ENCODE data around the gene RFX1.

The RFX1 gene

DNA sequence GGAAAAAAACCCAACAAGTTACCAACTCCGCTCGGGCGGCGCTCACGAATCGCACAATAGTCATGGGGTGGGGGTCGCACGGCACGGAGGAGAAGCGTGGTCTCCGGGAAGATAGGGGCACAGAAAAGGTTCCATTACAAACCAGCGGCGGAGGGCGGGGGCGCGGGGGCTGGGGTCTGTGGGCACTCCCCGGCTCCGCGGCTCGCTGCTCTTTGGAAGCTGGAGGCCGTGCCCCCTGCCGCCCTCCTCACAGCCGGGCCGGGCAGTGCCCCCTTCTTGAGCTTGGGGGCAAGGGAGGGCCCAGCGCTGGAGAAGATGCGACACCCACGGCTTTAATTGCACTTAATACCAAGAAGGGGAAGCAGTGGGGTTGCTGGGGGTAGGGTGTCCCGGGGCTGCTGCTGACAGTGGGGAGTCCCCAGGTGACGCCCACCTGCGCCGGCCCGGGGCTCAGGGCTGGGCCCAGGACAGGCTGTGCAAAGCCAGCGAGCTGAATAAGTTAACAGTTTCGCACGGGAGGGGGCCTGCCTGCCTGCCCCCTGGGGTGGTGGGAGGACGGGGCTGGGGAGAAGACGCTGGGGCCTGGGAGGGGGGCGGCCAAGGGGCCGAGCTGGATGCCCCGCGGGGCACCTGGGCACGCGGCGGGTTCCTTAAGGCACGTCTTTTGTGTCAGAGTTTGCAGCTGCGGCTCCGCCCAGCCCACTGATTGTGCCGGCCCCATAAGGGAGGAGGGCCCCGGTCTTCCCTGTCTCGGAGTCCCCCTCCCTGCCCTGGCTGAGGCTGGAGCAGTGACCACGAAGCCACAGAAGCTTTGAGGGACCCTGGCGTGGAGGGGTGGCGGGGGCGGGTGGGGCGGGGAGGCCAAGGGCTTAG, 44.1 kb downstream of the RFX1 start:
- DNase-seq (ENCODE audit: low read depth, low spot score), result peak; percentile 68

GRCh38 chr19:13960863-13961784, 45.0 kb downstream of the RFX1 start:
- DNase-seq (ENCODE audit: low read depth, low spot score), result no peak

DNA sequence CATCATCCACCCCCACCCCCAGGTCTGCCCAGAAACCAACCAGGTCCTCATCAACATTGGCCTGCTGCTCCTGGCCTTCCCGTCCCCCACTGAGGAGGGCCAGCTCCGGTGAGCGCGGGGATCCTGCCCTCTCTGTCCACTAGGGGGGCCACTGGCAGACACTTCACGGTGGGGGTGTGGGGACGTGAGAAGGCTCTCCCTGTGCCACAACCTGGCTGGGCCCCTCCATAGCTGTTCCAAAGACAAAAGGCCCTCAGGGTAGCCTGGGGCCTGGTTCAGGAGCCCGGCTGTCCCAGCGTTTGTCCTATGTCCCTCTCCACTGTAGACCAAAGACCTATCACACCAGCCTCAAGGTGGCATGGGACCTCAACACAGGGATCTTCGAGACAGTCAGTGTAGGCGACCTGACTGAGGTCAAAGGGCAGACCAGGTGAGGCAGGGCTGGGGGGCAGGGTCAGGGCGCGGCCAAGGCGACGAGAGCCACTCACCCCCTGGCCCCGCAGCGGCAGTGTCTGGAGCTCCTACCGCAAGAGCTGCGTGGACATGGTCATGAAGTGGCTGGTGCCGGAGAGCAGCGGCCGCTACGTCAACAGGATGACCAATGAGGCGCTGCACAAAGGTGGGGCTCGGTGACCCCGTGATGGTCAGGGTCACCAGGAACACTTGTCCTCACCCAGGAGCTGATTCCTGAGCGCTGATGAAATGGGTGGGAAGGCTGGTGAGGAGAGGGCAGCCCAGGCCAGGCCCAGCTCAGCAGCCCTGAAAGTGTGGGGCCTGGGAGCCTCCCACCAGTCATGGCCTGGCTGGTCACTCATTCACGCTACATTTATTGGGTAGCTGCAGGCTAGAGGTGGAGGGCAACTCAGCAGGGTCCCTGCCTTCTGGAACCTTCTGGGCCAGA, 45.9 kb downstream of the RFX1 start:
- no peak for DNase-seq (ENCODE audit: low read depth, low spot score)

GRCh38 chr19:13959141-13959961, 46.8 kb downstream of the RFX1 start:
- DNase-seq (ENCODE audit: low read depth, low spot score), result no peak

- DNase-seq (ENCODE audit: low read depth, low spot score), result no peak
Measured at GRCh38 chr19:13958043-13958442, 48.1 kb downstream of the RFX1 start.

DNA sequence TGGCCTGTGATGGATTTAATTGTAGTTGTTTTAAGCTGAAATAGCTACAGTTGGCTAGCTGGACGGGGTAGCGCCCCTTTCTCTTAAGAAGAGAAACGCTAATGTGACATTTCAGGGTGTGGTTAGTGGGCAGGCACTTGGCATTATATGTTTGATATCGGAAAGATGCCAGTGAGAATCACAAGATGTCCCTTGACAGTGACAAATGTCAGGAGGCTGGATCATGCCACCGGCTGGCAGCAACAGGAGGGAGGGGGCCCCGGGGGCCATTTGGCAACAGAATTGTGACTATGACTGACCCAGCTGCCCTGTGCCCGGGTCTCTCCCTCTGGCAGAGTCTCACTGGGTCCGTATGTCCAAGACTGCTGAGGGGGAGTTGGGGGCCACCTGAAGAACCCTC, 49.1 kb downstream of the RFX1 start:
- no peak for DNase-seq (ENCODE audit: low read depth, low spot score)

DNA sequence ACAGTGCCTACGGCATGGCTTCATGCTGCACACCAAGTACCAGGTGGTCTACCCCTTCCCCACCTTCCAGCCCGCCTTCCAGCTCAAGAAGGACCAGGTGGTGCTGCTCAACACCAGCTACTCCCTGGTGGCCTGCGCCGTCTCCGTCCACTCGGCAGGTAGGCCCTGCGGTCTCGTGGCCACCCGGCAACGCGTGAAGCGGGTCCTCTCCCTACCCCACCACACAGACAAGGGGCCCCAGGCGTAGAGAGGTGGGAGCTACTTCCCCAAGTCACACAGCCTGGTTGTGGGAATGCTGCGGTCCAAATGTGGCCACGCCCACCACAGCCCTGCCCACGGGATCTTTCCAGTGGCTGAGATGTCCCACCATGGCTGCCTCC, 49.8 kb downstream of the RFX1 start:
- DNase-seq (ENCODE audit: low read depth, low spot score), result no peak

- no peak for DNase-seq (ENCODE audit: low read depth, low spot score)
Measured at GRCh38 chr19:13955662-13956364, 50.3 kb downstream of the RFX1 start.

- DNase-seq (ENCODE audit: low read depth, low spot score), result no peak
Measured at GRCh38 chr19:13954185-13954584, 51.9 kb downstream of the RFX1 start.

GRCh38 chr19:13952931-13953531, 53.1 kb downstream of the RFX1 start:
- peak; percentile 65 for DNase-seq (ENCODE audit: low read depth, low spot score)

DNA sequence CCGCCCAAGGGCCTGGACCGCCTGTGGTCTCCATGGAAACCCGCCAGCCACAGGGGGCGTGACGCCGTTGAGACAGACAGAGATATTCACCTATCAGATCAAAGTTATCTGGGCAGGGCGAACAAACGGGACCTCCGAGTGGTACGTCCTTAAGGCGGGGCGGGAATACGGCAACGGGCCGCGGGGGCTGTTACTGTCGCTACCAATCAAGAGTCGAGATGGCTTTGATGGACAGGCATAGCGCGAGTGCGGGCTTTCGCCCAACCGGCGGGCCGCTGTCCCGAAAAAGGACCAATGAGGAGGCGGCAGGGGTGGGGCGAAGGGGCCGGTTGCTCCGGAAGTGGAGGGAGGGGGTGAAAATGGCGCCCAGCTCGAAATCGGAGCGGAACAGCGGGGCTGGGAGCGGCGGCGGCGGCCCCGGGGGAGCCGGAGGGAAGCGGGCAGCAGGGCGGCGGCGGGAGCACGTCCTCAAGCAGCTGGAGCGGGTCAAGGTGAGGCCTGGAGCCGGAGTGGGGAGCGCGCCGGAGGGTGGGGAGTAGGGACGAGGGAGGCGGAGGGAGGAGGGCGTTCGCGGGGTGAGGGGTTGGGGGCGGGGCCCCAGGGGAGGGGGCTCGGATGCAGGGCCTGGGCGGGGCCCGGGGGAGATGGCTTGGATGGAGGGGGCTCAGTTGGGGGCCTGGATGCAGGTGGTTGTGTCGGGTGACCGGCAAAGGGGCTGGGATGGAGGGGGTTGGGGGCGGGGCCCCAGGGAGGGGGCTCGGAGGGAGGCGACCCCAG, 53.8 kb downstream of the RFX1 start, which contains the start of gene DCAF15:
DCAF15 (plus strand) TSS at position 356 of the 777 bp plus-strand sequence; CDS start at position 360, 4 bp downstream.
- DNase-seq (ENCODE audit: low read depth, low spot score), result peak; percentile 100

GRCh38 chr19:13951799-13952153, 54.3 kb downstream of the RFX1 start:
- no peak for DNase-seq (ENCODE audit: low read depth, low spot score)

DNA sequence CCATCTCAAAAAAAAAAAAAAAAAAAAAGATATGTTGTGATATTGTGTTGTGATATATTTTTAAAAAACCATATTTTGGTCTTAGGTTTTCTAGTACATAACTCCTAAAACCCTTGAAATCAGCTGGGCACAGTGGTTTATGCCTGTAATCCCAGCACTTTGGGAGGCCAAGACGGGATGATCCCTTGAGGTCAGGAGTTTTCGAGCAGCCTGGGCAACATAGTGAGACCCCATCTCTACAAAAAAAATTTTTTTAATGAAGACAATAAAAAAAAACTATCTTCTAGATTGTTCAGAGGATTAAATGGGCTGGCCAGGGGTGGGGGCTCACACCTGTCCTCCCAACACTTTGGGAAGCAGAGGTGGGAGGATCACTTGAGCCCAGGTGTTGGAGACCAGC, 55.1 kb downstream of the RFX1 start:
- no peak for DNase-seq (ENCODE audit: low read depth, low spot score)

GRCh38 chr19:13946414-13946813, 59.7 kb downstream of the RFX1 start:
- no peak for DNase-seq (ENCODE audit: low read depth, low spot score)

DNA sequence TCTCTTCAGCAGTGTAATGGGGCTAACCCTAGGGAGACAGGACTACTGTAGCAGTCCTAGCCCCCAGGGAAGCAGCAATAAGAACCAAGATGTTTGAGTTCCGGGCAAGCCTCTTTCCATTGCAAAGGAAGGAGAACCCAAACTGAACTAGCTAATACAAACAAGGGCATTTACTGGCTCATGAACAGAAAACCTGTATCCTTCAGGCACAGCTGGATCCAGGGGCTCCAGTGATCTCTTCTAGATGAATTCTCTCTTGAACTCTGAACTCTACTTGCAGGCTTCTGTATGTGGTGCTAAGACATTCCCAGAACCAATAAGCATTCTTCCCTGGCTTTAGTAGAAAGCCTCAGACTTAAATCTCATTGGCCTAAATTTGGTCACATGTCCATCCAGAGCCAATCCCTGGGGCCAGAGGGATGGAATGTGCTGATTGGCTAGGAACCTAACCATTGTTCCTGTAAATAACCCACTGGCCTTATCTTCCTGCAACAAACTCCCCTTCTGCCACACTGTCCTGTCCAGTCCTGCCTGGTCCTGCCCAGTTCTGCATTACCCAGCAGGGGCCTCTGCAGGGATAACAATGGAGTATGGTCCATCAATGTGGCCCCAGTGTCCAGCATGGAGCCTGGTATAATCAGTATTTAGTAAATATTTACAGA, 64.0 kb downstream of the RFX1 start:
- no peak for DNase-seq (ENCODE audit: low read depth, low spot score)

- DNase-seq (ENCODE audit: low read depth, low spot score), result peak; percentile 93
Measured at GRCh38 chr19:13938301-13939064, 67.6 kb downstream of the RFX1 start, which contains the start of gene PODNL1. TSS of gene PODNL1 (minus strand) at chr19:13938417. CDS start at chr19:13938181, 236 bp downstream.
